HEK293T (cell line): ENCODE results near the gene ARMC5.

Experiments used
- ELF4 ChIP-seq: fragments of 450-650 bp; IDR thresholded peaks from 2 replicates; pipeline ENCODE4 v1.6.1; 2017; ENCODE audit warnings: antibody characterized with exemption
- FOXA1 ChIP-seq: fragments of 450-650 bp; IDR thresholded peaks from 2 replicates; pipeline ENCODE4 v1.6.1; 2016; ENCODE audit warnings: mild to moderate bottlenecking
- FOXK2 ChIP-seq: fragments of 450-650 bp; IDR thresholded peaks from 2 replicates; pipeline ENCODE4 v1.6.1; 2016; ENCODE audit warnings: mild to moderate bottlenecking
- NFRKB ChIP-seq: fragments of 450-650 bp; IDR thresholded peaks from 2 replicates; pipeline ENCODE4 v1.6.1; 2016; ENCODE audit warnings: mild to moderate bottlenecking, moderate library complexity
- PKNOX1 ChIP-seq: fragments of 450-650 bp; IDR thresholded peaks from 2 replicates; pipeline ENCODE4 v1.6.1; 2016
- SP1 ChIP-seq: fragments of 450-650 bp; IDR thresholded peaks from 2 replicates; pipeline ENCODE4 v1.6.1; 2017
- SUZ12 ChIP-seq: fragments of 450-650 bp; IDR thresholded peaks from 2 replicates; pipeline ENCODE4 v1.6.1; 2016; ENCODE audit warnings: mild to moderate bottlenecking
- TARDBP ChIP-seq: fragments of 450-650 bp; IDR thresholded peaks from 2 replicates; pipeline ENCODE4 v1.6.1; 2016

DNA sequence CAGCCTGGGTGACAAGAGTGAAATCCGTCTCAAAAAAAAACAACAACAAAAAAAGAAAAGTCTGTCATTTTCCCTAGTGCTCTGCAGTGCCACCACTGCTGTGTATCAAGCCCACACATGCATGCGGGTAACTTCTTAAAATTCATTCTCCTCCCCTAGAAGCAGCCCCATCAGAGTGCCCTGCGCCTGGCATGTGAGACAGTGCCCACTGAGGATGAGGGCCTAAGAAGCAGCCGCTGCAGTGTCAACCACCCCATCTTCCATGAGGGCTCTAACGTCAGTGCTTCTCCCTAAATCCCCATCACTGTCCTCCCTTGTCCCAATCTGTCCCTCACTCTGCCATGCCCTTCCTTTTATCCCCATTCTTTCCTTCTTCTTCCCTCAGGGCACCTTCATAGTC, 41.4 kb upstream of the ARMC5 start:
- TF ChIP-seq TARDBP (no peak), FOXA1 (no peak), SP1 (no peak), NFRKB (no peak), SUZ12 (no peak), ELF4 (no peak), FOXK2 (no peak), PKNOX1 (no peak)
